ENCODE data around the gene OR4C6. TPM values are rescaled to one million over a fixed set of nuclear protein-coding genes. Genes with fewer than 3 reads are reported as not detected.

OR4C6 gene
- total RNA-seq, 1 experiment from 2014 or later, result not detected

- Histone ChIP-seq H3K4me3 (ENCODE audit: low read depth, low read length, poor library complexity, severe bottlenecking) (no peak overlapping the region), H3K36me3 (ENCODE audit: insufficient read depth, low read length, poor library complexity, severe bottlenecking) (no peaks in the 10 kb centered on the region), H3K4me1 (ENCODE audit: insufficient read depth, low read length, poor library complexity, severe bottlenecking) (no peaks in the 10 kb centered on the region), H3K27ac (ENCODE audit: low read depth, low read length, poor library complexity, severe bottlenecking) (no peak overlapping the region), H3K9me3 (ENCODE audit: low read depth, low read length, poor library complexity, severe bottlenecking) (no peaks in the 10 kb centered on the region), H3K27me3 (replicated peaks; ENCODE audit: insufficient read depth, low read depth, low read length, poor library complexity) (no peaks in the 10 kb centered on the region)
- TF ChIP-seq EZH2 (IDR thresholded peaks at IDR 0.05; ENCODE audit: borderline replicate concordance, low read depth, low read length, poor library complexity, severe bottlenecking), result no peak
- TF ChIP-seq, protein P1, sequence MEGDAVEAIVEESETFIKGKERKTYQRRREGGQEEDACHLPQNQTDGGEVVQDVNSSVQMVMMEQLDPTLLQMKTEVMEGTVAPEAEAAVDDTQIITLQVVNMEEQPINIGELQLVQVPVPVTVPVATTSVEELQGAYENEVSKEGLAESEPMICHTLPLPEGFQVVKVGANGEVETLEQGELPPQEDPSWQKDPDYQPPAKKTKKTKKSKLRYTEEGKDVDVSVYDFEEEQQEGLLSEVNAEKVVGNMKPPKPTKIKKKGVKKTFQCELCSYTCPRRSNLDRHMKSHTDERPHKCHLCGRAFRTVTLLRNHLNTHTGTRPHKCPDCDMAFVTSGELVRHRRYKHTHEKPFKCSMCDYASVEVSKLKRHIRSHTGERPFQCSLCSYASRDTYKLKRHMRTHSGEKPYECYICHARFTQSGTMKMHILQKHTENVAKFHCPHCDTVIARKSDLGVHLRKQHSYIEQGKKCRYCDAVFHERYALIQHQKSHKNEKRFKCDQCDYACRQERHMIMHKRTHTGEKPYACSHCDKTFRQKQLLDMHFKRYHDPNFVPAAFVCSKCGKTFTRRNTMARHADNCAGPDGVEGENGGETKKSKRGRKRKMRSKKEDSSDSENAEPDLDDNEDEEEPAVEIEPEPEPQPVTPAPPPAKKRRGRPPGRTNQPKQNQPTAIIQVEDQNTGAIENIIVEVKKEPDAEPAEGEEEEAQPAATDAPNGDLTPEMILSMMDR (conservative IDR thresholded peaks at IDR 0.05; ENCODE audit: low read depth, low read length), result no peak
- BruUV-seq (replicated peaks), result no TSS peak
- ChIA-PET POLR2A (ENCODE audit: low non-redundant PET) (no interaction called here), CTCF (no interaction called here)
- DNase-seq (ENCODE audit: low spot score), result no peak
- intact Hi-C loops (cut with micrococcal nuclease; ENCODE audit: unreplicated experiment), result no loop called here
Measured at GRCh38 chr11:55658031-55658573, 3.9 kb upstream of the OR4C6 start.

GRCh38 chr11:55658608-55659007 lies 3.4 kb upstream of the OR4C6 start:
- H3K4me1 ChIP-seq (ENCODE audit: insufficient read depth, low read length, poor library complexity, severe bottlenecking), result no peaks in the 10 kb centered on the region
- H3K9me3 ChIP-seq (ENCODE audit: low read depth, low read length, poor library complexity, severe bottlenecking), result no peaks in the 10 kb centered on the region
- no peaks in the 10 kb centered on the region for H3K27me3 ChIP-seq (replicated peaks; ENCODE audit: insufficient read depth, low read depth, low read length, poor library complexity)
- BruUV-seq (replicated peaks), result no TSS peak
- TF ChIP-seq, protein P1 (conservative IDR thresholded peaks at IDR 0.05; ENCODE audit: low read depth, low read length), result no peak
- no peak for TF ChIP-seq EZH2 (IDR thresholded peaks at IDR 0.05; ENCODE audit: borderline replicate concordance, low read depth, low read length, poor library complexity, severe bottlenecking)
- no peak overlapping the region for H3K4me3 ChIP-seq (ENCODE audit: low read depth, low read length, poor library complexity, severe bottlenecking)
- no peaks in the 10 kb centered on the region for H3K36me3 ChIP-seq (ENCODE audit: insufficient read depth, low read length, poor library complexity, severe bottlenecking)
- no peak for DNase-seq (ENCODE audit: low spot score)
- no peak overlapping the region for H3K27ac ChIP-seq (ENCODE audit: low read depth, low read length, poor library complexity, severe bottlenecking)
- POLR2A ChIA-PET (ENCODE audit: low non-redundant PET), result no interaction called here
- CTCF ChIA-PET, result no interaction called here
- intact Hi-C loops (cut with micrococcal nuclease; ENCODE audit: unreplicated experiment), result no loop called here

GRCh38 chr11:55669376-55669775 lies 7.4 kb downstream of the OR4C6 start:
- TF ChIP-seq, protein P1 (conservative IDR thresholded peaks at IDR 0.05; ENCODE audit: low read depth, low read length), result no peak
- no TSS peak for BruUV-seq (replicated peaks)
- Histone ChIP-seq H3K4me3 (ENCODE audit: low read depth, low read length, poor library complexity, severe bottlenecking) (no peak overlapping the region), H3K27me3 (replicated peaks; ENCODE audit: insufficient read depth, low read depth, low read length, poor library complexity) (no peaks in the 10 kb centered on the region), H3K4me1 (ENCODE audit: insufficient read depth, low read length, poor library complexity, severe bottlenecking) (no peaks in the 10 kb centered on the region), H3K36me3 (ENCODE audit: insufficient read depth, low read length, poor library complexity, severe bottlenecking) (no peaks in the 10 kb centered on the region), H3K27ac (ENCODE audit: low read depth, low read length, poor library complexity, severe bottlenecking) (no peak overlapping the region), H3K9me3 (ENCODE audit: low read depth, low read length, poor library complexity, severe bottlenecking) (peaks cover 7% of the 10 kb centered on the region)
- CTCF ChIA-PET, result no interaction called here
- POLR2A ChIA-PET (ENCODE audit: low non-redundant PET), result no interaction called here
- DNase-seq (ENCODE audit: low spot score), result no peak
- intact Hi-C loops (cut with micrococcal nuclease; ENCODE audit: unreplicated experiment), result no loop called here
